Fibroblast of lung (primary cell): ENCODE results near the gene CASKIN1. TPM values are rescaled to one million over a fixed set of nuclear protein-coding genes. Genes with fewer than 3 reads are reported as not detected.

Source experiments
- DNase-seq, 2 donors: peaks; one replicate each; pipeline versions ENCODE4 v3.0.0 to v3.0.0-alpha.2; 2010; ENCODE audit warnings: low read depth in 2 of 2
- H2AFZ ChIP-seq: 2 replicates; pipeline ENCODE4 v1.5.1; 2012; ENCODE audit warnings: low read length, control low read depth, inconsistent platforms
- H3K27ac ChIP-seq: 2 replicates; pipeline ENCODE4 v1.5.1; 2011; ENCODE audit warnings: low read length, control low read depth; ENCODE audit not compliant: insufficient read depth
- H3K27me3 ChIP-seq: 2 replicates; pipeline ENCODE4 v1.5.1; 2011; ENCODE audit warnings: mild to moderate bottlenecking, low read length; ENCODE audit not compliant: control insufficient read depth, insufficient read depth
- H3K36me3 ChIP-seq: 2 replicates; pipeline ENCODE4 v1.5.1; 2011; ENCODE audit warnings: low read length; ENCODE audit not compliant: control insufficient read depth, insufficient read depth
- H3K4me1 ChIP-seq: 2 replicates; pipeline ENCODE4 v1.5.1; 2011; ENCODE audit warnings: low read length; ENCODE audit not compliant: control insufficient read depth, insufficient read depth; ENCODE audit errors: extremely low read depth
- H3K4me2 ChIP-seq: 2 replicates; pipeline ENCODE4 v1.5.1; 2011; ENCODE audit warnings: low read length, control low read depth; ENCODE audit not compliant: insufficient read depth; ENCODE audit errors: extremely low read depth
- H3K4me3 ChIP-seq, 4 experiments: fragments of 200-600 bp in 1 of 4; sonication (generic) in 1 of 4; replicated peaks in 1 of 4; 2 replicates each; pipeline ENCODE4 v1.5.1; 2011 to 2016; ENCODE audit warnings: low read length in 4 of 4, low read depth in 3 of 4, mild to moderate bottlenecking in 3 of 4, control low read depth in 2 of 4, inconsistent platforms in 1 of 4, mixed read lengths in 1 of 4; ENCODE audit not compliant: insufficient read depth in 1 of 4; ENCODE audit errors: control extremely low read depth in 1 of 4
- H3K79me2 ChIP-seq: 2 replicates; pipeline ENCODE4 v1.5.1; 2012; ENCODE audit warnings: mild to moderate bottlenecking, low read length, inconsistent platforms; ENCODE audit not compliant: control insufficient read depth, insufficient read depth
- H3K9ac ChIP-seq: 2 replicates; pipeline ENCODE4 v1.5.1; 2011; ENCODE audit warnings: mild to moderate bottlenecking, low read length, control low read depth; ENCODE audit not compliant: insufficient read depth
- H3K9me3 ChIP-seq: 2 replicates; pipeline ENCODE4 v1.5.1; 2012; ENCODE audit warnings: low read depth, low read length; ENCODE audit not compliant: control insufficient read depth, insufficient read depth
- H4K20me1 ChIP-seq: 2 replicates; pipeline ENCODE4 v1.5.1; 2011; ENCODE audit warnings: low read length; ENCODE audit not compliant: control insufficient read depth, insufficient read depth; ENCODE audit errors: extremely low read depth
- CTCF ChIP-seq, 2 donors: IDR thresholded peaks in 1 of 2; conservative IDR thresholded peaks in 1 of 2; 1 replicate in 1 of 2; 2 replicates in 1 of 2; pipeline ENCODE4 v1.5.1; 2011 to 2012; ENCODE audit warnings: low read length in 2 of 2, control low read depth in 1 of 2, inconsistent platforms in 1 of 2, low read depth in 1 of 2, mild to moderate bottlenecking in 1 of 2
- EZH2 ChIP-seq: IDR thresholded peaks from 2 replicates; pipeline ENCODE4 v1.5.1; 2012; ENCODE audit warnings: low read length, control low read depth, mild to moderate bottlenecking; ENCODE audit errors: missing control alignments
- polyA plus RNA-seq, 2 donors: library from polyadenylated mRNA; depleted of rRNA in 1 of 2; stranded (reverse) in 1 of 2; unstranded in 1 of 2; fragments of >200 nt; gene quantifications; 2 replicates each; pipeline ENCODE4 v1.2.1, GENCODE V29; 2011 to 2012; ENCODE audit warnings: missing spikeins in 1 of 2
- total RNA-seq: library from RNA; depleted of rRNA; stranded (reverse); fragments of >200 nt; gene quantifications from 2 replicates; pipeline ENCODE4 v1.2.1, GENCODE V29; 2014

Gene CASKIN1
- total and polyA plus RNA-seq, 2 donors (not counting 1 experiment from before 2014, with no cell fraction given), result 0.01 to 0.17 TPM

GRCh38 chr16:2180461-2180860 is 15.9 kb downstream of the CASKIN1 start:
- no peak overlapping the region for H2AFZ ChIP-seq
- peaks cover 18% of the 10 kb centered on the region for H3K36me3 ChIP-seq
- H3K4me1 ChIP-seq, result no peaks in the 10 kb centered on the region
- no peaks in the 10 kb centered on the region for H3K27me3 ChIP-seq
- no peaks in the 10 kb centered on the region for H3K79me2 ChIP-seq
- no peak overlapping the region for H3K9ac ChIP-seq
- TF ChIP-seq CTCF (conservative IDR thresholded peaks at IDR 0.05 in 1 of 2, IDR thresholded peaks at IDR 0.05 in 1 of 2; ENCODE audit: low read depth in 1 of 2, low read length in 2 of 2) (no peak), EZH2 (no peak)
- no peak overlapping the region for H3K27ac ChIP-seq
- H4K20me1 ChIP-seq, result no peaks in the 10 kb centered on the region
- DNase-seq, result no peak
- H3K4me2 ChIP-seq, result no peak overlapping the region
- H3K4me3 ChIP-seq, result no peak overlapping the region
- no peaks in the 10 kb centered on the region for H3K9me3 ChIP-seq

- no peaks in the 10 kb centered on the region for H3K4me1 ChIP-seq
- H3K27ac ChIP-seq, result no peak overlapping the region
- peaks cover 25% of the 10 kb centered on the region for H3K36me3 ChIP-seq
- no peaks in the 10 kb centered on the region for H3K27me3 ChIP-seq
- no peaks in the 10 kb centered on the region for H3K79me2 ChIP-seq
- no peaks in the 10 kb centered on the region for H3K9me3 ChIP-seq
- no peak overlapping the region for H3K4me3 ChIP-seq
- DNase-seq, result no peak
- TF ChIP-seq CTCF (conservative IDR thresholded peaks at IDR 0.05 in 1 of 2, IDR thresholded peaks at IDR 0.05 in 1 of 2; ENCODE audit: low read depth in 1 of 2, low read length in 2 of 2) (no peak), EZH2 (no peak)
- H3K4me2 ChIP-seq, result no peak overlapping the region
- H2AFZ ChIP-seq, result no peak overlapping the region
- H4K20me1 ChIP-seq, result no peaks in the 10 kb centered on the region
- H3K9ac ChIP-seq, result no peak overlapping the region
Observed at GRCh38 chr16:2179576-2179975, 16.8 kb downstream of the CASKIN1 start.

- Histone ChIP-seq H3K4me1 (no peaks in the 10 kb centered on the region), H3K79me2 (no peaks in the 10 kb centered on the region), H2AFZ (no peak overlapping the region), H3K27ac (no peak overlapping the region), H4K20me1 (no peaks in the 10 kb centered on the region), H3K27me3 (no peaks in the 10 kb centered on the region), H3K9me3 (no peaks in the 10 kb centered on the region), H3K9ac (no peak overlapping the region), H3K4me2 (no peak overlapping the region), H3K4me3 (no peak overlapping the region), H3K36me3 (peaks cover 29% of the 10 kb centered on the region)
- no peak for DNase-seq
- no peak for TF ChIP-seq CTCF (conservative IDR thresholded peaks at IDR 0.05 in 1 of 2, IDR thresholded peaks at IDR 0.05 in 1 of 2; ENCODE audit: low read depth in 1 of 2, low read length in 2 of 2)
- TF ChIP-seq EZH2, result no peak
Observed at GRCh38 chr16:2179107-2179501, 17.3 kb downstream of the CASKIN1 start.
